DMS79 (cell line): ENCODE measurements around the gene CAMTA1.
"Not testable (repeated sequence)": the region's sequence is repeated elsewhere in the genome, so short reads cannot be mapped to it uniquely, and the experiment has no call there.

Experiments used
- DNase-seq: peaks from one replicate; lab custom pipeline; 2025; lab: John Stamatoyannopoulos, UW

The CAMTA1 gene

GRCh38 chr1:7407980-7408770 lies 622.9 kb downstream of the CAMTA1 start:
- no peak for DNase-seq

DNA sequence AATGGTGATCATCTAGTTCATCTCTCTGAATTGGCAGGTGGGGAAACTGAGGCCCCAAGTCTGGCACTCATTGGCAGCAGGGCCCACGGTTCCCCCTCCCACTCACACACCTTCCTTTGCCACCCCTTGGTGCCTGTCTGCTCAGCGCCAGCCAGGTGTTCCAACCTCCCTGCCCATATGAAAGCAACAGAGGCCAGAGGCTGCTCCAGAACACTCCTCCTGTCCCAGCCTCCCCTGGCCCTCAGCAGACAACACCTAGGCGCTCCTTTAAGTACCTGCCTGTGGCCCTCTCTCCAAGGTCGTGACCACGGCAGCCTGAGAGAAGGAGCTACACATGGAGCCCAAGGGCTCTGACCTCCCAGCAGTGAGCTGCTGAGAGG lies 623.5 kb downstream of the CAMTA1 start:
- no peak for DNase-seq

DNA sequence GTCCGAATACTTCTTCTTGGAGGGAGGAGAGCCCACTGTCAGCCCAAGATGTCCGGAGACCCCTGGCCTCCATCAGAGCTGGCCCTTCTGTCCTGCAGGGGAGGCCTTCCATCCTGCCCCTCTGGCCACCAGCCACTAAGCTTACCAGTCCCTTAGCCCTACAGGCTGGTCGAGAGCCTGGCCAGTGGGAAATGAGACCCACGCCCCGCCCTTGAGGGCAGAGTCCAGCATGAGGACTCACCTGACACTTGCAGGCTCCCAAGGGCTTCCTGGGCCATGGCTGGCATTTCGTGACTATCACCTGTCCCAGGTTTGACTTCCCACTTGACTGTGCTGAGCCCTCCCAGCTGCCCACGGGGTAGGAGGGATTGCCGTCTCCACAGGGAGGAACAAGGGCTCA lies 624.0 kb downstream of the CAMTA1 start:
- DNase-seq: no peak

GRCh38 chr1:7410156-7410555 lies 624.9 kb downstream of the CAMTA1 start:
- DNase-seq: no peak

GRCh38 chr1:7417618-7418017 lies 632.4 kb downstream of the CAMTA1 start:
- DNase-seq: not testable (repeated sequence)

GRCh38 chr1:7418442-7419080 lies 633.3 kb downstream of the CAMTA1 start:
- no peak for DNase-seq

DNA sequence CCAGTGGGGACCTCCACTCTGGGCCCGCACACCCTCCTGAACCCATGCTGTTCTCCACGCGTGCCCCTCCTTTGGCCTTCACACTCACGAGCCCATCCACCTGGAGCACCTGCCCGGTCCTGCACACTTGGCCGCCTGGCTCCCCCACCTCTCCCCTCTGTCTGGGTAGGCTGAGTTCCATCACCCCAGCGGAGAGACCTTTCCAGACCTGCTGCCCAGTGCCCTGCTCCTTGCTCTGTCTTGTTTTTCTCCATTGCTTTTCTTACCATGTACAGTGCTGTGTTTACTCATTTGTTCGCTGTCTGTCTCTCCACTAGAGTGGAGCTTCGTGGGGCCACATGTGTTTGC lies 634.8 kb downstream of the CAMTA1 start:
- no peak for DNase-seq

GRCh38 chr1:7420470-7421100 lies 635.3 kb downstream of the CAMTA1 start:
- no peak for DNase-seq

GRCh38 chr1:7421471-7422075 lies 636.3 kb downstream of the CAMTA1 start:
- no peak for DNase-seq

DNA sequence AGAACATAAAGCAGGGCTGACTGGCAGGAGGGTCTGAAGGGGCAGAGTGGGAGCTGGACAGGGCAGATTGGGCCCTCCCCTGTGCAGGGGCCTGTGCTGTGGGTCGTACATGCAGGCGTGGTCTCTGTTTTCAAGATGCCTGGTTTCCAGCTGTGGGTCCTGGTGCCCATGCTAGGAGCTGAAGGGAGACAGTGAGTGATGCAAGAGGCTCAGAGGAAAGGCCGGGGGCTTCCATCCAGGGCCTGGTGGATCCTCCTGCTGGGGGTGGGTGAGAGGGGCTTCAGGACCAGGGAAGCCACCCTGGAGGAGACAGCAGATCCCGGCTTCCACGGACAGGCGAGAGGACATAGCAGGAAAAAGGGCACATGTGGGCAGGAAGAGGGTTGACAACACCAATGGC lies 636.8 kb downstream of the CAMTA1 start:
- DNase-seq: no peak

- no peak for DNase-seq
Measured at GRCh38 chr1:7422561-7422960, 637.3 kb downstream of the CAMTA1 start.

- no peak for DNase-seq
Measured at GRCh38 chr1:7422966-7423365, 637.7 kb downstream of the CAMTA1 start.

GRCh38 chr1:7424352-7424890 lies 639.2 kb downstream of the CAMTA1 start:
- no peak for DNase-seq

- DNase-seq: no peak
Measured at GRCh38 chr1:7425229-7425628, 640.0 kb downstream of the CAMTA1 start.

- DNase-seq: no peak
Measured at GRCh38 chr1:7425771-7426170, 640.5 kb downstream of the CAMTA1 start.

- no peak for DNase-seq
Measured at GRCh38 chr1:7426780-7427604, 641.7 kb downstream of the CAMTA1 start.

DNA sequence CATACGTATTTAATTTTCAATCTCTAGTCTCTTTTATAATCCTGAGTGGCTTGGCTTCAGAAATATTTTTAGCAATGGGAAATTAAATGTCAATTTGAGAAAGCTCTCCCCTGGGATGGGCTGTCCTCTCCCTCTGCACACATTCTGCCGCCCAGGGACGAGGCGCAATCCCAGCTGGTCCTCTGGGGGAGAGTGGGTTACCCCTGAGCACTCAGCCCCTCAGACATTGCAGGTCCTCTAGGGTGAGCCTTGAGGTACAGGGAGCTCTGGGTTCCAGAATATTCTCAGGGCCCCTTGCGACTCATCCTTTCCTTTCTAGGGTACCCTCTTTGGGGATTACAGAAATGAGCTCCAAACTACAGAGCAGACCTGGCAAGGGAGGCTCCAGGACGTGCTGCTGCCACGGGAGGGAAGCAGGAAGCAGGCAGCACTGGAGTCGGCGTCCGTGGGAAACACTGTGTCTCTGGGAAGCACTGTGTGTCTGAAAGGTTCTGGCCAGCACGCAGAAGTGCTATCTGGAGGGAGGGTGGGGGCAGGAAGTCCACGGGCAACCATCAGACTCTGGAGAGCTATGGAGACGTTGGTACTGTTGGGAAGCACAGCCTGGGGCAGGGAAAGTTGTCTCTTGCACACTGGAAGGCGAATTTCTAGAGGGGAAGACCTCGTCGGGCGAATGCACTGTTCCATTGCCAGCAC lies 642.5 kb downstream of the CAMTA1 start:
- DNase-seq: no peak

- no peak for DNase-seq
Measured at GRCh38 chr1:7429290-7429689, 644.0 kb downstream of the CAMTA1 start.

DNA sequence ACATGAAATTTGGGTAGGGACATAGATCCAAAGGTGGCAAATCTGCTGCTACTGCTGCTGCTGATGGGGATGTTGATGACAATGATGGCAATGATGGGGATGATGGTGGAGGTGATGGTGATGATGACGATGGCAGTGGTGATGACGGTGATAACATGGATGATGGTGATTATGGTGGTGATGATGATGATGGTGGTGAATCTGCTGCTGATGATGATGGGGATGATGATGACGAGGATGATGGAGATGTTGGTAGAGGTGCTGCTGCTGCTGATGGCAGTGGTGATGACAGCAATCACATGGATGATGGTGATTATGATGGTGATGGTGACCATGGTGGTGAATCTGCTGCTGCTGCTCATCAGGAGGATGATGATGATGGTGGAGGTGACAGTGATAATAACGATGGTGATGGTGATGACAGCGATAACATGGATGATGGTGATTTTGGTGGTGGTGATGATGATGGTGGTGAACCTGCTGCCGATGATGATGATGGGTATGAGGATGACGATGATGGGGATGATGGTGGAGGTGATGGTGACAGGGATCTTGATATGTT lies 644.9 kb downstream of the CAMTA1 start:
- no peak for DNase-seq

- no peak for DNase-seq
Measured at GRCh38 chr1:7430691-7431090, 645.4 kb downstream of the CAMTA1 start.
